NCI-H128 (cell line): ENCODE data around the gene SOCS4.

Experiments
- DNase-seq: peaks from one replicate; lab custom pipeline; 2025; ENCODE audit not compliant: unreplicated experiment; lab: John Stamatoyannopoulos, UW

SOCS4 gene

DNA sequence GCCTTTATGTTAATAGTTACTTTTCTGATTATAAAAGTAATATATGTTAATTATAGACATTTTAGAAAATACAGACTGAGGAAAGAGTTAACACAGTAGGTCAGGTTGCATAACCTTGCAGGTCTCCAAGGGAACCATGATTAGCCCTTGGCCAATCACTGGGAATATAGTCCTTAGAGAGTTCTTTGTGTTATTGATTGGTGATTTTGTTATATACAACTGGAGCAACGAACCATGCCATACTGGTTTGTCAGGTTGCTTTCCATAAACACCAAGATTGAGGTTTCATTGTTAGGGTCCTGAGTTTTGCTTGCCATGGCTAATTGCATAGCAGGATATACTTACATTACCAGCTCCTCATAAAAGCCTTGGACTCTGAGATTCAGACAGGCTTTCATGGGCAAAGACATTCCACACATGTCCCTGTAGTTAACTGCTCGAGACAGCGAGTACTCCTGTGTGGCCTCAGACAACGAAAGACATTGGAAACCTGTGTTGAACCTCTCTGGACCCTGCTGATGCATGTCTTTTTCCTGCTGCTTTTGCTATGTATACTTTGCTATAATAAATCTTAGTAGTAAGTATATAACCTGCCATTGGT is 58.1 kb downstream of the SOCS4 start:
- no peak for DNase-seq

DNA sequence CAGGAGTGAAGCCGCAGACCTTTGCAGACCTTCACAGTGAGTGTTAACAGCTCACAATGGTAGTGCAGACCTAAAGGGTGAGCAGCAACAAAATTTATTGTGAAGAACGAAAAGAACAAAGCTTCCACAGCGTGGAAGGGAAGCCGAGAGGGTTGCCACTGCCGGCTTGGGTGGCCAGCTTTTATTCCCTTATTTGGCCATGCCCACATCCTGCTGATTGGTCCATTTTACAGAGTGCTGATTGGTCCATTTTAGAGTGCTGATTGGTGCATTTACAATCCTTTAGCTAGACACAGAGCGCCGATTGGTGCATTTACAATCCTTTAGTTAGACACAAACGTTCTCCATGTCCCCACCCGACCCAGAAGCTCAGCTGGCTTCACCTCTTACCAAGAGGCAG is 59.9 kb downstream of the SOCS4 start:
- no peak for DNase-seq

- DNase-seq = no peak
These were observed 61.3 kb downstream of the SOCS4 start for GRCh38 chr14:55088356-55088755.

- no peak for DNase-seq
These were observed 65.3 kb downstream of the SOCS4 start for GRCh38 chr14:55092341-55092740.

GRCh38 chr14:55094292-55095157 is 67.5 kb downstream of the SOCS4 start:
- DNase-seq = peak; percentile 39

DNA sequence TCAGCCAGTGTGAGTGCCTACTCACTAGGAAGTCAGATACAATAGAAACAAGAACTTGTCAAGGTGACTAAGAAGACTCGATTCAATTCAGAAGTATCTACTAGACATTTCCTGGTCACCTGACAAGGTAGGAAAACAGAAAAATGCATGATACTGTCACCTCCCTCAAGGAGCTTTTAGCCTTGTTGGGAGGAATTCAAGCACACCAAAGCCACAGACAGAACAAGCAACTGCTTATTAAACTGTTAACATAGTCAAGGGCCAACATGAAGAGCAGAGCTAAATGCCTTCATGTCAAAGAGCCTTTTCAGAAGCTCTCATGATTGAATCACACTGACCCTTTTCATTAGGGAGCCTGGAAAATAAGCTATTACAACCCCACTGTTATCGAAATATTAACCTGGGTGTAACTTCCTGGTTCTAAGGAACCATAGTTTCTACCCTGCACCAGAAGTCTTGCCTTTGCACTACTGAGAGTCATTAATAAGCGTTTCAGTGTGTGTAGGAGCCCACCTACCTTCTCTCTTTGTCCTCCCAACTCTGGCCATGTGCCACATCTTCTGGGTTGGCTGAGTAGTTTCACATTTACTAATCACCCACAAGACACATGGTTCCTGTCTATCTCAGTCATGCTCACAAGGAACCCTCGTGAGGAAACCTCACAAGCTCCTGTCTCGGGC is 71.0 kb downstream of the SOCS4 start:
- no peak for DNase-seq

DNA sequence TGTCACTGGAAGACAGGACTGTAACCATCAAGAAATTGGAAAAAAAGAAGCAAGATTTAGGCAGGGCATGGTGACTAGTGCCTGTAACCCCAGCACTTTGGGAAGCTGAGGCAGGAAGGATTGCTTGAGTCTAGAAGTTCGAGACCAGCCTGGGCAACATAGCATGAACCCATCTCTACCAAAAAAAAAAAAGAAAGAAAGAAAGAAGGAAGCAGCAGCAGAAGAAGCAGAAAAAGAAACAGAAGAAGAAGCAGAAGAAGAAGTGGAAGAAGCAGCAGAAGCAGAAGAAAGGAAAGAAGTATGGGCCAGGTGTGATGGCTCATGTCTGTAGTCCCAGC is 71.5 kb downstream of the SOCS4 start:
- DNase-seq = no peak
